NB4 (cell line): ENCODE results near the gene NFATC4.
A peak's percentile ranks its signal among the peaks of the same experiment; 100 is the strongest.

Experiments
- DNase-seq: peaks from one replicate; pipeline ENCODE4 v3.0.0; 2010; ENCODE audit warnings: low read depth
- H3K4me3 ChIP-seq: one replicate; pipeline ENCODE4 v1.5.1; 2011; ENCODE audit warnings: mild to moderate bottlenecking, low read depth, low read length, moderate library complexity
- CTCF ChIP-seq: IDR thresholded peaks from one replicate; pipeline ENCODE4 v1.5.1; 2012; ENCODE audit warnings: low read depth, low read length
- MAX ChIP-seq: IDR thresholded peaks from 2 replicates; pipeline ENCODE4 v1.6.1; 2011; ENCODE audit warnings: low read depth, low read length
- MYC ChIP-seq: IDR thresholded peaks from 2 replicates; pipeline ENCODE4 v1.6.1; 2011; ENCODE audit warnings: low read depth, low read length
- POLR2A ChIP-seq: IDR thresholded peaks from 2 replicates; pipeline ENCODE4 v1.6.1; 2011; ENCODE audit warnings: mild to moderate bottlenecking; ENCODE audit not compliant: insufficient read length; ENCODE audit errors: extremely low read depth

NFATC4 gene

GRCh38 chr14:24337824-24338175 lies 30.2 kb upstream of the NFATC4 start:
- no peak for TF ChIP-seq MYC
- no peak for TF ChIP-seq MAX
- TF ChIP-seq CTCF, result no peak
- TF ChIP-seq POLR2A, result no peak
- H3K4me3 ChIP-seq, result no peak overlapping the region
- no peak for DNase-seq

- no peak for DNase-seq
- no peak for TF ChIP-seq POLR2A
- TF ChIP-seq CTCF, result no peak
- TF ChIP-seq MYC, result no peak
- no peak for TF ChIP-seq MAX
- no peak overlapping the region for H3K4me3 ChIP-seq
Measured at GRCh38 chr14:24338843-24339242, 29.1 kb upstream of the NFATC4 start.

GRCh38 chr14:24339284-24340151 lies 28.5 kb upstream of the NFATC4 start, which contains the start of gene RIPK3:
TSS of gene RIPK3 (minus strand) at chr14:24339991. CDS start at chr14:24339826, 165 bp downstream.
- DNase-seq, result peak; percentile 22
- no peak for TF ChIP-seq CTCF
- TF ChIP-seq POLR2A, result no peak
- H3K4me3 ChIP-seq, result peak within 1 kb of the TSS; percentile 49

- no peak for DNase-seq
- H3K4me3 ChIP-seq, result no peak overlapping the region
- TF ChIP-seq MYC (no peak), CTCF (no peak), POLR2A (no peak), MAX (no peak)
Measured at GRCh38 chr14:24340606-24341005, 27.4 kb upstream of the NFATC4 start.

GRCh38 chr14:24342889-24343288 lies 25.1 kb upstream of the NFATC4 start:
- H3K4me3 ChIP-seq, result no peak overlapping the region
- TF ChIP-seq POLR2A, result no peak
- TF ChIP-seq CTCF, result no peak
- no peak for TF ChIP-seq MYC
- no peak for TF ChIP-seq MAX
- no peak for DNase-seq
